ENCODE measurements around the gene GRK5.

Gene GRK5

GRCh38 chr10:119456435-119456810 lies 249.1 kb downstream of the GRK5 start:
- no peaks in the 10 kb centered on the region for H3K27me3 ChIP-seq (ENCODE audit: insufficient read depth, low read length, poor library complexity, severe bottlenecking)
- no peak overlapping the region for H3K9ac ChIP-seq (ENCODE audit: low read depth, low read length, poor library complexity, severe bottlenecking)
- no peaks in the 10 kb centered on the region for H3F3A ChIP-seq (ENCODE audit: low read depth)
- no peaks in the 10 kb centered on the region for H4K20me1 ChIP-seq (ENCODE audit: insufficient read depth, low read length, poor library complexity, severe bottlenecking)
- H3K9me2 ChIP-seq (replicated peaks; ENCODE audit: low read depth, low read length) = no peaks in the 10 kb centered on the region
- H3K4me3 ChIP-seq (ENCODE audit: low read length, poor library complexity, severe bottlenecking) = no peak overlapping the region
- no peaks in the 10 kb centered on the region for H3K79me2 ChIP-seq (ENCODE audit: insufficient read depth, low read length)
- no peaks in the 10 kb centered on the region for H3K9me3 ChIP-seq (ENCODE audit: insufficient read depth, low read depth, low read length)
- H3K36me3 ChIP-seq (ENCODE audit: insufficient read depth, low read length) = no peaks in the 10 kb centered on the region; the same call in 1 of the 2 replicates
- H3K4me2 ChIP-seq (ENCODE audit: low read depth, low read length, poor library complexity, severe bottlenecking) = no peak overlapping the region
- no peaks in the 10 kb centered on the region for H3K4me1 ChIP-seq (ENCODE audit: insufficient read depth, low read length, poor library complexity, severe bottlenecking)
- TF ChIP-seq EZH2phosphoT487 (IDR thresholded peaks at IDR 0.05; ENCODE audit: borderline replicate concordance) = no peak
- TF ChIP-seq, protein P1, sequence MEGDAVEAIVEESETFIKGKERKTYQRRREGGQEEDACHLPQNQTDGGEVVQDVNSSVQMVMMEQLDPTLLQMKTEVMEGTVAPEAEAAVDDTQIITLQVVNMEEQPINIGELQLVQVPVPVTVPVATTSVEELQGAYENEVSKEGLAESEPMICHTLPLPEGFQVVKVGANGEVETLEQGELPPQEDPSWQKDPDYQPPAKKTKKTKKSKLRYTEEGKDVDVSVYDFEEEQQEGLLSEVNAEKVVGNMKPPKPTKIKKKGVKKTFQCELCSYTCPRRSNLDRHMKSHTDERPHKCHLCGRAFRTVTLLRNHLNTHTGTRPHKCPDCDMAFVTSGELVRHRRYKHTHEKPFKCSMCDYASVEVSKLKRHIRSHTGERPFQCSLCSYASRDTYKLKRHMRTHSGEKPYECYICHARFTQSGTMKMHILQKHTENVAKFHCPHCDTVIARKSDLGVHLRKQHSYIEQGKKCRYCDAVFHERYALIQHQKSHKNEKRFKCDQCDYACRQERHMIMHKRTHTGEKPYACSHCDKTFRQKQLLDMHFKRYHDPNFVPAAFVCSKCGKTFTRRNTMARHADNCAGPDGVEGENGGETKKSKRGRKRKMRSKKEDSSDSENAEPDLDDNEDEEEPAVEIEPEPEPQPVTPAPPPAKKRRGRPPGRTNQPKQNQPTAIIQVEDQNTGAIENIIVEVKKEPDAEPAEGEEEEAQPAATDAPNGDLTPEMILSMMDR (conservative IDR thresholded peaks at IDR 0.05; ENCODE audit: low read length) = no peak
- no peak overlapping the region for H2AFZ ChIP-seq (ENCODE audit: low read length)

DNA sequence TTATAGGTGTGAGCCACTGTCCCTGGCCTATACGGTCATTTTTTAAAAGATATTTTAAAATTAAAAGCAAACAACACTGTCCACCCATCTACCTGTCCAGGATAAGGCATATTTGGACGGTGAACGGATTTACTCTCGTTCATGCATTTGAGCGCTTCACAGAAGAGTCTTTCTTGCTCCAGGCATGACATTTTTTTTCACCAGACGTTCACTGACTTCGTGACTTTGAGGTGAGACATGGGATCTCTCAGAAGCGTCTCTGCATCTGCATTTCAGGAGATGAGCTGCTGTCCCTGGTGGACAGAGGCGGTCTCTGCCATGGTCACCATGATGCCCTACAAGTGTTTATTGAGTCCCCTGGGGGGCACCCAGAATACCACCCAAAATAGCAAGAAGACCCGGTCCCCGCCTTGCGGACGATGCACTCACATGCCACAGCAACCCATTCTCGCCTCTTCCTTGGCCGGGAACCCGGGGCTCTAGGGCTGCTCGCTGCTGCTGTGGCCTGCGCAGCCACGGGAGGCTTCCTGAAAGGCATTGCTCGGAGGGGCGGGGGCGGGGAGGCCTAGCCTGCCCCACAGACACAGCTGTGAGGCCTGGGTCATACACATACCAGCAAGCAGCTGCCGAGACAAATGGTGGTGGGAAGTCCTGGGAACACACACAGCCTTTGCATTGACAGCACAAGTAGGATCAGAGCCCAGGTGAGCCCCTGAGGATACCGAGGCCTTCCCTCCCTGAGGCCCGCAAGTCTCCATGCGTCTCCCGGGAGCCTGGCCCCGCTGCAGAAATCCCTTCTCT lies 250.8 kb downstream of the GRK5 start:
- Histone ChIP-seq H3K9me2 (replicated peaks; ENCODE audit: low read depth, low read length) (no peaks in the 10 kb centered on the region), H3K9me3 (ENCODE audit: insufficient read depth, low read depth, low read length) (no peaks in the 10 kb centered on the region), H3K27me3 (ENCODE audit: insufficient read depth, low read length, poor library complexity, severe bottlenecking) (no peaks in the 10 kb centered on the region), H4K20me1 (ENCODE audit: insufficient read depth, low read length, poor library complexity, severe bottlenecking) (no peaks in the 10 kb centered on the region), H3K4me3 (ENCODE audit: low read length, poor library complexity, severe bottlenecking) (no peak overlapping the region), H3K36me3 (ENCODE audit: insufficient read depth, low read length) (no peaks in the 10 kb centered on the region; the same call in 1 of the 2 replicates), H3K4me1 (ENCODE audit: insufficient read depth, low read length, poor library complexity, severe bottlenecking) (no peaks in the 10 kb centered on the region), H3K4me2 (ENCODE audit: low read depth, low read length, poor library complexity, severe bottlenecking) (no peak overlapping the region), H3K9ac (ENCODE audit: low read depth, low read length, poor library complexity, severe bottlenecking) (no peak overlapping the region), H3F3A (ENCODE audit: low read depth) (no peaks in the 10 kb centered on the region), H2AFZ (ENCODE audit: low read length) (no peak overlapping the region), H3K79me2 (ENCODE audit: insufficient read depth, low read length) (no peaks in the 10 kb centered on the region)
- TF ChIP-seq, protein P1 (conservative IDR thresholded peaks at IDR 0.05; ENCODE audit: low read length) = no peak
- TF ChIP-seq EZH2phosphoT487 (IDR thresholded peaks at IDR 0.05; ENCODE audit: borderline replicate concordance) = no peak

- no peaks in the 10 kb centered on the region for H3K9me2 ChIP-seq (replicated peaks; ENCODE audit: low read depth, low read length)
- H2AFZ ChIP-seq (ENCODE audit: low read length) = no peak overlapping the region
- no peak overlapping the region for H3K9ac ChIP-seq (ENCODE audit: low read depth, low read length, poor library complexity, severe bottlenecking)
- no peaks in the 10 kb centered on the region for H3F3A ChIP-seq (ENCODE audit: low read depth)
- no peak overlapping the region for H3K4me3 ChIP-seq (ENCODE audit: low read length, poor library complexity, severe bottlenecking)
- H3K4me2 ChIP-seq (ENCODE audit: low read depth, low read length, poor library complexity, severe bottlenecking) = no peak overlapping the region
- no peak for TF ChIP-seq EZH2phosphoT487 (IDR thresholded peaks at IDR 0.05; ENCODE audit: borderline replicate concordance)
- TF ChIP-seq, protein P1 (conservative IDR thresholded peaks at IDR 0.05; ENCODE audit: low read length) = no peak
- no peaks in the 10 kb centered on the region for H3K79me2 ChIP-seq (ENCODE audit: insufficient read depth, low read length)
- H3K9me3 ChIP-seq (ENCODE audit: insufficient read depth, low read depth, low read length) = no peaks in the 10 kb centered on the region
- no peaks in the 10 kb centered on the region for H3K36me3 ChIP-seq (ENCODE audit: insufficient read depth, low read length)
- H3K27me3 ChIP-seq (ENCODE audit: insufficient read depth, low read length, poor library complexity, severe bottlenecking) = no peaks in the 10 kb centered on the region
- H3K4me1 ChIP-seq (ENCODE audit: insufficient read depth, low read length, poor library complexity, severe bottlenecking) = no peaks in the 10 kb centered on the region
- H4K20me1 ChIP-seq (ENCODE audit: insufficient read depth, low read length, poor library complexity, severe bottlenecking) = no peaks in the 10 kb centered on the region
Measured at GRCh38 chr10:119459681-119460340, 252.4 kb downstream of the GRK5 start.

Data from Loucy (cell line).